Activated CD4-positive, alpha-beta T cell treated with anti-CD3 and anti-CD28 coated beads, Interleukin-2, amount 50 U/mL, for 16 hours (primary cell): ENCODE results near the gene UBXN2A.

Experiments used
- DNase-seq: peaks from one replicate; pipeline ENCODE4 v3.0.0-alpha.2; 2020

The UBXN2A gene

DNA sequence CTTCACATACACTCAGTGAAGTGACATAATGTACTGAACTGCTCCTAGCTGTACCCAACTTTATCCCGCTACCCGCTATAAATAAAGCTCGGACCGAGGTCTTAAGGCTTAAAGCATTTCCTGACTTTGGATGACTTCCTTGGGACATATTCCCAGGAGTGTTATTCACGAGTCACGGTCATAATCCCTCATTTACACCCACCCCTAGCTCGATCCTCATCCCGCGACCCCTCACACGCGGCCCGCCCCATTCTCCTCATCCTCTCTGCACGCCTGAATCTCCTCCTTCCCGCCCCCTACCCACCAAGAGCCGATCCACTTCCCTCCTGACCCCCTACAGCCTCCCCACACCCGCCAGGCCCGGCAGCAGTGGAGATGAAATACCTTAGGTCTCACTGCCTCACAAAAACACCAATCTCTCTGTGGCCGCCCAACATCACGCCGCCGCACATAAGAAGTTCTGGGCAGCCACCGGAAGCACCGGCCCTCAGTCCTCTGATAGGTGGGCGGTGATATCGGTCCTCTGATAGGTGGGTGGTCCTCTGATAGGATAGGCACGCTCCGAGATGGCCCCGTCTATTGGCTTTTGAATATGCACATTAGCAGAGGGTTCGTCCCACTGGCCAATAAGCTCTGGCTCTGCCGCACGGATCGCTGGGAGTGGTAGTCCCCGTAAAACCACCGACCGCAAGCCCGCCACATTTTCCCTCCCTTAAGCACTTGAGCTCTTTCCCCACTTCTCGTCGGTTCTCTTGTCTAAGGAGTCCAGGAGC is 106.9 kb downstream of the UBXN2A start, which contains the start of gene WDCP:
WDCP (minus strand) TSS at position 462 of the 773 bp plus-strand sequence. CDS start 7,897 bp downstream, outside the sequence.
- DNase-seq, result peak; percentile 99

GRCh38 chr2:24047703-24048033 is 107.4 kb downstream of the UBXN2A start:
- no peak for DNase-seq

- no peak for DNase-seq
Measured at GRCh38 chr2:24048769-24049484, 108.7 kb downstream of the UBXN2A start.

DNA sequence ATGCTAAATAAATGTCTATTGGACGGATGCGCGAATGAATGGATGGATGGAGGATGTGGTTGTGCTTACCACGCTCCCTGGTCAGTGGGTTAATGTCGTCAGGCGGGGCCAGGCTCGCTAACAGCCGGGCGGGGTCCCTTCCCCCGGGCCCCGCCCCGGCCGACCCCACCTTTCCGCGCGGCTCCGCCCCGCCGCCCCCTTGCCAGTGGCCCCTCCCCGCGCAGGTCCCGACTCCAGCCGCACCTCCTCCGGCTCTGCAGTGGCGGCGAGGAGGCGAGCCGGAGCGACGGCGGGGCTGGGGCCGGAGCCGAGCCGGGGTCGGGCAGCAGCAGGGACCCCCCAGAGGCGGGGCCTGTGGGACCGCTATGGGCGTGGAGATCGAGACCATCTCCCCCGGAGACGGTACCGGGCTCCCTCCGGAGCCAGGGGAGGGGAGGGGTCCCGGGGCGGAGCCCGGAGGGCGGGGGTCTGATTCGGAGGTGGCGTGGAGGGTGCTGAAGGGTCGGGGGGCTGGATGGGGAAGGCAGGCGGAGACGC is 109.3 kb downstream of the UBXN2A start, which contains the start of gene FKBP1B:
FKBP1B (plus strand) TSS at position 257 of the 537 bp plus-strand sequence; CDS start at position 366, 109 bp downstream.
- DNase-seq, result peak; percentile 48

- DNase-seq, result no peak
Measured at GRCh38 chr2:24050041-24050979, 110.0 kb downstream of the UBXN2A start.

DNA sequence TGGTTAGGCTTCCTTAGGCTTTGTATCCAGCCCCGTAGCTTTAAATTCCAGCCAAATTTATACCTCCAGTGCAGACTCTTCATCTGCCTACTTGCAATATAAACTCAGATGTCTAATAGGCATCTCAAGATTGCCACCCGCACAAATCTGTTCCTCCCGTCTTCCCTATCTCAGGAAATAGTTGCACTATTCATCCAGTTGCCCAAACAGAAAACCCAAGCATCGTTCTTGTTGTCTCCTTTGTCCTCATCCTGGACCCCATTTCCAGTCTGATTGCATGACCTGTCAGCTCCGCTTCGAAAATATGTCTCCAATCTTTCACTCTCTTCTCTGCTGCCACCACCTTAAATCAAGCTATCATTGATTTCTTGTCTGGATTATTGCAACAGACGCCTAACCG is 111.6 kb downstream of the UBXN2A start:
- DNase-seq, result no peak

DNA sequence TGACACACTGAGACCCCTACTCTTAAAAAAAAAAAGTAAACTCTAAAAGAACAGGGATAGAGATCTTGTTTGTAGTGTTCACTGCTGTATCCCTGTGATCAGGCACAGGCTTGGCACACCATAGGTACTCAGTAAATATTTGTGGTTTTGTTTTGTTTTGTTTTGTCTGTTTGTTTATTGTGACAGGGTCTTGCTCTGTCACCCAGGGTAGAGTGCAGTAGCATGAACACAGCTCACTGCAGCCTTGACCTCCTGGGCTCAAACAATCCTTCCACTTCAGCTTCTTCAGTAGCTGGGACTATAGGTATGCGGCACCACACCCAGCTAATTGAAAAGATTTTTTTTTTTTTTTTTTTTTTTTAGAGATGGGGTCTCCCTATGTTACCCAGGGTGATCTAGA is 112.7 kb downstream of the UBXN2A start:
- no peak for DNase-seq
